Measurements from ENCODE around the gene HOMER3. TPM values are rescaled to one million over a fixed set of nuclear protein-coding genes. Genes with fewer than 3 reads are reported as not detected.
"Not testable (repeated sequence)": the region's sequence is repeated elsewhere in the genome, so short reads cannot be mapped to it uniquely, and the experiment has no call there.

HOMER3 gene
- total RNA-seq, 1 experiment from 2014 or later, result 58.9 TPM

- TF ChIP-seq, protein P1, sequence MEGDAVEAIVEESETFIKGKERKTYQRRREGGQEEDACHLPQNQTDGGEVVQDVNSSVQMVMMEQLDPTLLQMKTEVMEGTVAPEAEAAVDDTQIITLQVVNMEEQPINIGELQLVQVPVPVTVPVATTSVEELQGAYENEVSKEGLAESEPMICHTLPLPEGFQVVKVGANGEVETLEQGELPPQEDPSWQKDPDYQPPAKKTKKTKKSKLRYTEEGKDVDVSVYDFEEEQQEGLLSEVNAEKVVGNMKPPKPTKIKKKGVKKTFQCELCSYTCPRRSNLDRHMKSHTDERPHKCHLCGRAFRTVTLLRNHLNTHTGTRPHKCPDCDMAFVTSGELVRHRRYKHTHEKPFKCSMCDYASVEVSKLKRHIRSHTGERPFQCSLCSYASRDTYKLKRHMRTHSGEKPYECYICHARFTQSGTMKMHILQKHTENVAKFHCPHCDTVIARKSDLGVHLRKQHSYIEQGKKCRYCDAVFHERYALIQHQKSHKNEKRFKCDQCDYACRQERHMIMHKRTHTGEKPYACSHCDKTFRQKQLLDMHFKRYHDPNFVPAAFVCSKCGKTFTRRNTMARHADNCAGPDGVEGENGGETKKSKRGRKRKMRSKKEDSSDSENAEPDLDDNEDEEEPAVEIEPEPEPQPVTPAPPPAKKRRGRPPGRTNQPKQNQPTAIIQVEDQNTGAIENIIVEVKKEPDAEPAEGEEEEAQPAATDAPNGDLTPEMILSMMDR (IDR thresholded peaks at IDR 0.05; ENCODE audit: unreplicated experiment), result no peak
- BruUV-seq (replicated peaks), result no TSS peak
- no peak for DNase-seq (ENCODE audit: unreplicated experiment)
- H3K27me3 Mint-ChIP-seq (ENCODE audit: insufficient read depth, unreplicated experiment), result no peaks in the 10 kb centered on the region
- ChIA-PET POLR2A (no interaction called here), CTCF (interaction anchor here (0.6 kb wide), 1 partner anchor 70 kb away, joined by 3 read pairs; no protein-coding TSS in a partner anchor)
- intact Hi-C loops (cut with micrococcal nuclease), result no loop called here
- H3K9me3 Mint-ChIP-seq (ENCODE audit: unreplicated experiment), result no peaks in the 10 kb centered on the region
- H3K4me1 Mint-ChIP-seq (ENCODE audit: insufficient read depth, unreplicated experiment), result no peaks in the 10 kb centered on the region
- no peak overlapping the region for H3K27ac Mint-ChIP-seq (ENCODE audit: low read depth, unreplicated experiment)
- H3K36me3 Mint-ChIP-seq (ENCODE audit: insufficient read depth, unreplicated experiment), result no peaks in the 10 kb centered on the region
- H3K4me3 Mint-ChIP-seq (ENCODE audit: unreplicated experiment), result no peak overlapping the region
Observed at GRCh38 chr19:18960370-18960769, 19.4 kb upstream of the HOMER3 start.

DNA sequence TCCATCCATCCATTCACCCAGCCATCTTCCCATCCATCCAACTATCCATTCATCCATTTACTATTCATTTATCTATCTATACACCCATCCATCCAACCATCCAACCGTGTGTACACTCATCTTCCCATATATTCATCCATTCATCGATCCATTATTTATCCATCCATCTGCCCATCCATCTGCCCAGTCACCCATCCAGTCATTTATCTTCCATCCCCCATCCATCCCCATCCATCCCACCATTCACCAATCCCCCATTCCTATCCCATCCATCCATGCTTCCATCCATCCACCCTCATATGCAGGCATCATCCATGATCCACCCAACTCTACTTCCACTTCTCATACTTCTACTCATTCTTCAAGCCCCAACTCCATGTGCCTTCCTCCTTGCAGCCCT is 14.0 kb upstream of the HOMER3 start:
- Mint-ChIP-seq H3K4me3 (ENCODE audit: unreplicated experiment) (no peak overlapping the region), H3K4me1 (ENCODE audit: insufficient read depth, unreplicated experiment) (peaks cover 18% of the 10 kb centered on the region), H3K36me3 (ENCODE audit: insufficient read depth, unreplicated experiment) (peaks cover 6% of the 10 kb centered on the region), H3K9me3 (ENCODE audit: unreplicated experiment) (peaks cover 8% of the 10 kb centered on the region), H3K27ac (ENCODE audit: low read depth, unreplicated experiment) (no peak overlapping the region), H3K27me3 (ENCODE audit: insufficient read depth, unreplicated experiment) (no peaks in the 10 kb centered on the region)
- CTCF ChIA-PET, result no interaction called here
- intact Hi-C loops (cut with micrococcal nuclease), result no loop called here
- BruUV-seq (replicated peaks), result no TSS peak
- TF ChIP-seq, protein P1 (IDR thresholded peaks at IDR 0.05; ENCODE audit: unreplicated experiment), result no peak
- no peak for DNase-seq (ENCODE audit: unreplicated experiment)
- POLR2A ChIA-PET, result no interaction called here

DNA sequence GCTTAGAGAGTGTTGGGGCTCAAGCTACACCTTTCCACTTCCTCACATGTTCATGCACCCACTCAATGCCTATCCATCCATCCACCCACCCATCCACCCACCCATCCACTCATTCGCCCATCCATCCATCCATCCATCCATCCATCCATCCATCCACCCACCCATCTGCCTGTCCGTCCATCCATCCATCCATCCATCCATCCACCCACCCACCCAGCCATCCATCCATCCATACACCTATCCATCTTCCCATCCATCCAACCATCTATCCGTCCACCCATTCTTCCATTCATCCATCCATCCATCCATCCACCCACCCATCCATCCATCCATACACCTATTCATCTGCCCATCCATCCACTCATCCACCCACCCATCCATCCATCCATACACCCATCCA is 13.1 kb upstream of the HOMER3 start:
- H3K27ac Mint-ChIP-seq (ENCODE audit: low read depth, unreplicated experiment), result no peak overlapping the region
- ChIA-PET CTCF (no interaction called here), POLR2A (interaction anchor here (0.9 to 1.3 kb wide), 2 partner anchors 14 to 35 kb away, joined by 4 to 6 read pairs; partner anchors contain the start of genes COPE and DDX49)
- H3K4me1 Mint-ChIP-seq (ENCODE audit: insufficient read depth, unreplicated experiment), result peaks cover 18% of the 10 kb centered on the region
- H3K36me3 Mint-ChIP-seq (ENCODE audit: insufficient read depth, unreplicated experiment), result peaks cover 6% of the 10 kb centered on the region
- intact Hi-C loops (cut with micrococcal nuclease), result no loop called here
- no peaks in the 10 kb centered on the region for H3K27me3 Mint-ChIP-seq (ENCODE audit: insufficient read depth, unreplicated experiment)
- H3K9me3 Mint-ChIP-seq (ENCODE audit: unreplicated experiment), result peaks cover 8% of the 10 kb centered on the region
- BruUV-seq (replicated peaks), result no TSS peak
- DNase-seq (ENCODE audit: unreplicated experiment), result no peak
- TF ChIP-seq, protein P1 (IDR thresholded peaks at IDR 0.05; ENCODE audit: unreplicated experiment), result no peak
- H3K4me3 Mint-ChIP-seq (ENCODE audit: unreplicated experiment), result no peak overlapping the region

DNA sequence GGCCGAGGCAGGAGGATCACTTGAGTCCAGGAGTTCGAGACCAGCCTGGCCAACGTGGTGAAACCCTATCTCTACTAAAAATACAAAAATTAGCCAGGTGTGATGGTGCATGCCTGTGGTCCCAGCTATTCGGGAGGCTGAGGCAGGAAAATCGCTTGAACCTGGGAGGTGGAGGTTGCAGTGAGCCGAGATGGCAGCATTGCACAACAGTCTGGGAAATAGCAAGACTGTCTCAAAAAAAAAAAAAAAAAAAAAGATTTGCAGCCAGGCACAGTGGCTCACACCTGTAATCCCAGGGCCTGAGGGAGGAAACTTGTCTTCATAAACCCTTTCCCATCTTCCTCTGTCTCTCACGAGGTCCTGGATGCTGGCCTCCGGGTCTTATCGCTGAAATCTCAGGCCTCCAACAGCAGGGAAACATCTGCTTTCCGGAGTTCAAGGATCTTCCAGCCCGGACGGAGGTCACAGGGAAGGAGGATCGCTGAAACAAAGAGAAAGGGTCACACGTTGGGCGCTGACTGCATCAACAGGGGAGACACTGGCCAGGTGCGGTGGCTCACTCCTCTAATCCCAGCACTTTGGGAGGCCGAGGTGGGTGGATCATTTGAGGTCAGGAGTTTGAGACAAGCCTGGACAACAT is 11.5 kb upstream of the HOMER3 start:
- H3K36me3 Mint-ChIP-seq (ENCODE audit: insufficient read depth, unreplicated experiment); H3K27me3 Mint-ChIP-seq (ENCODE audit: insufficient read depth, unreplicated experiment); H3K9me3 Mint-ChIP-seq (ENCODE audit: unreplicated experiment); H3K27ac Mint-ChIP-seq (ENCODE audit: low read depth, unreplicated experiment); BruUV-seq (replicated peaks); H3K4me3 Mint-ChIP-seq (ENCODE audit: unreplicated experiment): not testable (repeated sequence)
- DNase-seq (ENCODE audit: unreplicated experiment), result peak; percentile 54
- intact Hi-C loops (cut with micrococcal nuclease), result loop anchor here (2.0 kb wide), 1 partner anchor 14 kb away; no protein-coding TSS in a partner anchor
- CTCF ChIA-PET, result interaction anchor here (1.4 kb wide), 1 partner anchor 35 kb away, joined by 6 read pairs; no protein-coding TSS in a partner anchor
- H3K4me1 Mint-ChIP-seq (ENCODE audit: insufficient read depth, unreplicated experiment), result peaks cover 18% of the 10 kb centered on the region
- POLR2A ChIA-PET, result interaction anchor here (0.7 to 1.4 kb wide), 4 partner anchors 13 to 33 kb away, joined by 3 to 6 read pairs (median 3); partner anchors contain the start of genes COPE and DDX49
